Bronchial epithelial cell (primary cell): Measurements from ENCODE around the gene TSHZ3. TPM values are rescaled to one million over a fixed set of nuclear protein-coding genes. Genes with fewer than 3 reads are reported as not detected.
A peak's percentile ranks its signal among the peaks of the same experiment; 100 is the strongest.

Experiments
- DNase-seq: peaks from one replicate; pipeline ENCODE4 v3.0.0-alpha.2; 2010; ENCODE audit warnings: low read depth
- FAIRE-seq: peaks from 2 replicates; lab custom pipeline; 2011; peaks lifted over from hg19 to GRCh38; lab: Jason Lieb, UNC
- H3K27me3 ChIP-seq: 2 replicates; pipeline ENCODE4 v1.5.1; 2011; ENCODE audit warnings: low read length; ENCODE audit not compliant: control insufficient read depth, insufficient read depth
- H3K36me3 ChIP-seq: 2 replicates; pipeline ENCODE4 v1.5.1; 2011; ENCODE audit warnings: low read length; ENCODE audit not compliant: control insufficient read depth, insufficient read depth
- H3K4me3 ChIP-seq: 2 replicates; pipeline ENCODE4 v1.5.1; 2011; ENCODE audit warnings: mild to moderate bottlenecking, low read depth, low read length, control low read depth
- total RNA-seq: library from RNA; depleted of rRNA; stranded (reverse); fragments of >200 nt; gene quantifications from 2 replicates; pipeline ENCODE4 v1.2.1, GENCODE V29; 2014
- TF ChIP-seq, protein P1 (sequence below): IDR thresholded peaks from 2 replicates; pipeline ENCODE4 v1.5.1; 2011; ENCODE audit warnings: mild to moderate bottlenecking, moderate library complexity, low read length, control low read depth, inconsistent platforms; ENCODE audit not compliant: insufficient read depth, severe bottlenecking

The TSHZ3 gene
- total RNA-seq, 1 donor from 2014 or later: 1.6 TPM

DNA sequence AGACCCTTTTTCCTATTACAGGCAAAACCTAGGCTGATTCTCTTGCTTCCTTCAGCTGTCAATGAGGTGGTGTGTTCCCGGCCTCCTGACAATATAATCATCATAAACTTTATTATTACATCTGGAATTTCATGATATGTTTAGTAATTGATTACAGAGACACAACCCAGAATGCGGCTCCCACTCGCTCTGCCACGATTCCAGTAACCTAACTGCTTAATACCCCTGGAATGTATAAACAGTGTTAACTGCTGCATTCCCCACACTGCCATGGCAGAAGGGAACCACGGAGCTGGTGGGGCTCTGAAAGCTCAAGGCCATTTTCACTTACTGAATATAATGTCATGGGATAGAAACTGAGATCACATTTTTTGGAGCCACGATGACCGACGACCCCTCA lies 17.1 kb downstream of the TSHZ3 start:
- FAIRE-seq (no peak), DNase-seq (no peak)
- TF ChIP-seq, protein P1, sequence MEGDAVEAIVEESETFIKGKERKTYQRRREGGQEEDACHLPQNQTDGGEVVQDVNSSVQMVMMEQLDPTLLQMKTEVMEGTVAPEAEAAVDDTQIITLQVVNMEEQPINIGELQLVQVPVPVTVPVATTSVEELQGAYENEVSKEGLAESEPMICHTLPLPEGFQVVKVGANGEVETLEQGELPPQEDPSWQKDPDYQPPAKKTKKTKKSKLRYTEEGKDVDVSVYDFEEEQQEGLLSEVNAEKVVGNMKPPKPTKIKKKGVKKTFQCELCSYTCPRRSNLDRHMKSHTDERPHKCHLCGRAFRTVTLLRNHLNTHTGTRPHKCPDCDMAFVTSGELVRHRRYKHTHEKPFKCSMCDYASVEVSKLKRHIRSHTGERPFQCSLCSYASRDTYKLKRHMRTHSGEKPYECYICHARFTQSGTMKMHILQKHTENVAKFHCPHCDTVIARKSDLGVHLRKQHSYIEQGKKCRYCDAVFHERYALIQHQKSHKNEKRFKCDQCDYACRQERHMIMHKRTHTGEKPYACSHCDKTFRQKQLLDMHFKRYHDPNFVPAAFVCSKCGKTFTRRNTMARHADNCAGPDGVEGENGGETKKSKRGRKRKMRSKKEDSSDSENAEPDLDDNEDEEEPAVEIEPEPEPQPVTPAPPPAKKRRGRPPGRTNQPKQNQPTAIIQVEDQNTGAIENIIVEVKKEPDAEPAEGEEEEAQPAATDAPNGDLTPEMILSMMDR: no peak
- H3K36me3 ChIP-seq: no peaks in the 10 kb centered on the region
- no peak overlapping the region for H3K4me3 ChIP-seq
- H3K27me3 ChIP-seq: no peaks in the 10 kb centered on the region

DNA sequence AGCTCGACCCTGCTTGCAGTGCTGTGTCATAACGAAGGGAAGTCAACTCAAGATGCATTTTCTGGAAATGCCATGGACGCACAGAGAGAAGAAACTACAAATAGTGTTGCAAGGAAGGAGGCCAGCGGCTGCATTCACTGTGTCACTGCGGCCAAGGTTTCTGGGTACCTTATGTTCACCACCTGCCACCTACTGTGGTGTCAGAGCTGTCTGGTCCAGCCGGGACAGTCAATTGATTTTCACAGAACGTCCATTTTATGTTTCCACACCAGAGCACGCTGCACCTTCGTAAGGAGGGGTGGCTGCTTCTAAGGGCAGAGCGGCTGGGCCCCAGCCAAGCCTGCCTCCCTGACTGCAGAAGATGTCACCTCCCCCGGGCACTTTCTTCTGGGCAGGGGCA lies 17.7 kb downstream of the TSHZ3 start:
- FAIRE-seq: no peak
- Histone ChIP-seq H3K4me3 (no peak overlapping the region), H3K27me3 (no peaks in the 10 kb centered on the region), H3K36me3 (no peaks in the 10 kb centered on the region)
- no peak for DNase-seq
- TF ChIP-seq, protein P1: no peak

DNA sequence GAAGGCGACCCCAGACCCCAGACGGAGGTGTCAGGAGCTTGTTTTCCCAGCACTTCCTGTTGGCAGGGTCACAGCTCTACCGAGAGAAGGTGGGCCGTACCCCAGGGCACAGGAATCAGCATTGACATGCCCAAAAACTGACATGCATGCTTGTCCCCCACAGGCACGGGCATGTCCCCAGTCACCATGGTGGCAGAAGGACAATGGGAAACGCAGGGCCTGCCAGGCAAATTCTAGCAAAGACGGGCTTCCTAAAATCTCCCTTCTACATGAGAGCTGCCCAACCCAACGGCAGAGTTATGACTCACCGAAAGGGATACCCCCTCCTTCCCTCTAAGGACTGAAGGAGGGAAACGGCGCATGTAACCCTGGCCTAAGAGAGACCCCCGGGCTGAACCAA lies 18.5 kb downstream of the TSHZ3 start:
- TF ChIP-seq, protein P1: no peak
- FAIRE-seq (no peak), DNase-seq (peak; percentile 54)
- peaks cover 1% of the 10 kb centered on the region for H3K36me3 ChIP-seq
- H3K4me3 ChIP-seq: no peak overlapping the region
- H3K27me3 ChIP-seq: no peaks in the 10 kb centered on the region

DNA sequence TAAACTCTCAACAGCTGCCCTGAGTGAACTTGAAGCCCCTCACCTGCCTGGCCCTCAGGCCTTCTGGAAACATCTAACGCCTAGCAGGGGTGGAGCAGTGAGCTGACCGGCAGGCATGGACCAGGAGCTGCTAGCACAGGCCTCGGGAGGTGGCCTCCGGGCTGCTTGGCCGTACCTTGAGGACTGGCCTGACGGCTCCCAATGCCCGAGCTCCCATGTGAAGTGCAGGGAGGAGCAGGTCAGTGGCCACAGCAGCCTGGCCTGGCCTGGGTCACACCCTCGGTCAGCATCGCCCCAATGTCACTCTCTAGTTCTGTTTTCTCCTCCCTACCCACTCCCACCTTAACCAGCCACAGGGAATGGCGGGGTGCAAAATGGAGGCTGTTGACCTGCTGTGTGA lies 19.0 kb downstream of the TSHZ3 start:
- H3K4me3 ChIP-seq: no peak overlapping the region
- H3K36me3 ChIP-seq: peaks cover 1% of the 10 kb centered on the region
- TF ChIP-seq, protein P1: no peak
- DNase-seq (no peak), FAIRE-seq (no peak)
- H3K27me3 ChIP-seq: no peaks in the 10 kb centered on the region

DNA sequence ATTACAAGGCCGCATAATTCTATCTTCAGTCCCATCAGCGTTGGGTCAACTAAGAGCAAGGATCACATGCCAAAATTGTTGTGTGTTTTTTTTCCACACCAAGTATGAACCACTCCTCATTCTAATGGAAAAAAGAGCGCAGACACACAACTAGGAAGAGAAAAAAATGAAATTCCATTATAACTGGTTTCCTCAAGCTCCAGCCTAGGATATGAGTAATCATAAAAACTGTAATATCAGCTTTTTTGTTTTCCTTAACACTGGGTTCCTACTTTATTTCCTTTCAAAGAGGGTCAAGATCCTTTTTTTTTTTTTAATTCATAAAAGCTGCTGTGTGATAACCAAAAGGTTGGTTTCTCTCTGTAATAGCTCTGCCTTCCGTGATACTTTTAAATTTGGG lies 19.4 kb downstream of the TSHZ3 start:
- H3K36me3 ChIP-seq: peaks cover 1% of the 10 kb centered on the region
- FAIRE-seq (no peak), DNase-seq (peak; percentile 26)
- H3K4me3 ChIP-seq: no peak overlapping the region
- TF ChIP-seq, protein P1: no peak
- no peaks in the 10 kb centered on the region for H3K27me3 ChIP-seq

DNA sequence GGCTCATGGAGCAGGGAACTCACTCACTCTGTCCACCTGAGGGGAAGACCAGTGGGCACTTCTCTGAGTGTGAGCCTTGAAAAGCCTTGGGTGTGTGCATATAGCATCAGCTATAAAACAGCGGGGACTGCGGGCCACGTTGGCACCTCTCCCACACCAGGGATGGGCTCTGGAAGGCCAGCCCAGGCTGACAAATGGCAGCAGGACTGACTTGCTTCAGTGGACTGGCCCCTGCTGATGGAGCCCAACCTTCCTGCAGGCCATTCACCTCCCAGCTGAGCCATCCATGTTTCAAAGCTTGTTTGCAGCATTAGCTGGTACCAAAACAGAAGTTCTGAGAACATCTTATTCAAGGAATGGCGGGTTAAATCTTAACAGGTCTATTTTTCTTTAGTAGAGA lies 21.0 kb downstream of the TSHZ3 start:
- Histone ChIP-seq H3K36me3 (peaks cover 1% of the 10 kb centered on the region), H3K4me3 (no peak overlapping the region), H3K27me3 (no peaks in the 10 kb centered on the region)
- FAIRE-seq (no peak), DNase-seq (no peak)
- TF ChIP-seq, protein P1: no peak
